GM13976 (cell line): ENCODE measurements around the gene C14orf180.
"Not testable (repeated sequence)": the region's sequence is repeated elsewhere in the genome, so short reads cannot be mapped to it uniquely, and the experiment has no call there.

Experiments used
- DNase-seq: peaks from one replicate; pipeline ENCODE4 v3.0.0; 2012; ENCODE audit warnings: low spot score
- CTCF ChIP-seq: IDR thresholded peaks from 2 replicates; pipeline ENCODE4 v1.5.1; 2012; ENCODE audit warnings: borderline replicate concordance, mild to moderate bottlenecking; ENCODE audit not compliant: insufficient read depth; ENCODE audit errors: extremely low read depth, missing control alignments, control extremely low read depth
- in situ Hi-C: fragments of 300-500 bp; cut with MboI; formaldehyde crosslinking; loops from one replicate; pipeline ENCODE4 v1.12.0; 2022; ENCODE audit warnings: low sequenced_read_pairs, mixed read lengths, inconsistent platforms; ENCODE audit not compliant: unreplicated experiment

C14orf180 gene

DNA sequence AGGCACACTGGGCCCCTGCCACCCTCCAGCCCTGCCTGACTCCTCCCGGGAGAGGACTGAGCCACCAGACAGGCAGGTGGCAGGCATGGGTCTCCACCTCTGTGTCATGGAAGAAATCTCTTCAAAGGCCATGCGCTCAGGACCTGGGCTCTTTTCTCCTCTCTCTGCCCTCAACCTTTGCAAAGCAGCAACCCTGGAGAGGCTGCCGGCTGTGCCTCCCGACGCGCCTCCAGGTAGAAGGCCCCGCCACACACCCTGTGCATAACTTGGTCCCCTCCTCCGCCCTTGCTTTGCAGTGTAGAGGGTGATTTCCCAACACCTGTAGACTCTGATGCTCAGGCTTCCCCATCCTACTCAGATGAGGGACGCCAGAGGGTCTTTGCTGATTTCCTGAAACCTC lies 53.2 kb downstream of the C14orf180 start:
- no peak for TF ChIP-seq CTCF
- in situ Hi-C loops = no loop called here

GRCh38 chr14:104633276-104634137 lies 53.9 kb downstream of the C14orf180 start:
- TF ChIP-seq CTCF = no peak
- in situ Hi-C loops = no loop called here
- DNase-seq = no peak

More for the DNA sequence above, 53.2 kb downstream of the C14orf180 start:
- no peak for DNase-seq

DNA sequence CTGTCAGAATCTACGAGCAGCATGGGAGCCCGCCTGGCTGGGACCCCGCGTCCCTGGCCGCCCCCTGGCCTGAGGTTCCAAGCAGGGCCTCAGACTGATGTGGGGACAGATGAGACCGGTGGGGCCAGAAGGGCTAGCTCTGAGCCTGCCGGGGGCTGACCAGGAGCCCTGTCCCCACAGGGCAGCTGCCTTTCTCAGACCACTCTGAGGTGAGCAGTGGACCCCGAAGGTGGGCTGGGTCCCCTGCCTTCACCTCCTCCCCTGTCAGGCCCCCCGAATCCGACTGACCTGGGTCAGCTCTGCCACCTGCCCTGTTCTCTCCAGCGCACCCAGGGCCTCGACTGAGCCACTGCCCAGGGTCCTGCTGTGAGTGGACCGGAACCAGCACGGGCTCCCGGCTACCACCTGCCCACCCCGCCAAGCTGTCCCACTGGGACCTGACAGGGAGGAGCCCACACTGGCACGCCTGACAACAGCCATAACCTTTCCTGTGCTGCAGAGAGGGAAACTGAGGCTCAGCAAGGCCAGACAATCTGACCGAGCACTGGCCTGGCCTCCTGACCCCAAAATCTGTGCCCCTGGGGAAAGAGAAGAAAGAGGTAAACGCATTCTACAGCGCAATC lies 54.7 kb downstream of the C14orf180 start:
- no peak for DNase-seq
- TF ChIP-seq CTCF = no peak
- in situ Hi-C loops = no loop called here

- TF ChIP-seq CTCF = no peak
Observed at GRCh38 chr14:104634886-104635570, 55.5 kb downstream of the C14orf180 start.

GRCh38 chr14:104635717-104636116 lies 56.2 kb downstream of the C14orf180 start:
- no peak for DNase-seq
- TF ChIP-seq CTCF = no peak
- in situ Hi-C loops = no loop called here

More at GRCh38 chr14:104634886-104635570, 55.5 kb downstream of the C14orf180 start:
- DNase-seq = no peak
- in situ Hi-C loops = no loop called here

GRCh38 chr14:104636131-104636530 lies 56.6 kb downstream of the C14orf180 start:
- DNase-seq = no peak
- no peak for TF ChIP-seq CTCF
- in situ Hi-C loops = no loop called here

DNA sequence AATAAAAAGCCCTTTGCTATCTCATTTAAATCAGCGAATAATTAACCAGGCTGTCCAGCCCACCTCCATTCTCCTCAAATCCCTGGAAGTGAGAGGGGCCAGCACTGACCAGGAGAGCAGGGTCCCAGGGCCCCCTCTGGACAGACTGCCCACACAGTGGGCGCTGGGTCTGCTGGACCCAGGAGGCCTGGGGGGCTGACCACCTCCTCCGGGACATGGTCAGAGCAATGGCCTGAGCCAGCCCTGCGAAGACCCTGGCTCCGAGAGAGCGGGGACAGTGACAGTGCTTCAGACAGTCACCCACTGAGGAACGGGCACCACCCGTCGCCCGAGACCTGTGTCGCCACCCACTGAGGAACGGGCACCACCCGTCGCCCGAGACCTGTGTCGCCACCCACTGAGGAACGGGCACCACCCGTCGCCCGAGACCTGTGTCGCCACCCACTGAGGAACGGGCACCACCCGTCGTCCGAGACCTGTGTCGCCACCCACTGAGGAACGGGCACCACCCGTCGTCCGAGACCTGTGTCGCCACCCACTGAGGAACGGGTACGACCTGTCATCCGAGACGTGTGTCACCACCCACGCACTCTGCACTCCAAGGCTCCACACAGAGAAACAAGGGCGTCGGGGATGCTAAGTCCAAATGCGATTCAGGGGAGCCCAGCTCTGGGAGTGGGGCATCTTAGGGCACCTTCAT lies 57.4 kb downstream of the C14orf180 start:
- in situ Hi-C loops, DNase-seq: not testable (repeated sequence)
